ENCODE results near the gene METTL16.

DNA sequence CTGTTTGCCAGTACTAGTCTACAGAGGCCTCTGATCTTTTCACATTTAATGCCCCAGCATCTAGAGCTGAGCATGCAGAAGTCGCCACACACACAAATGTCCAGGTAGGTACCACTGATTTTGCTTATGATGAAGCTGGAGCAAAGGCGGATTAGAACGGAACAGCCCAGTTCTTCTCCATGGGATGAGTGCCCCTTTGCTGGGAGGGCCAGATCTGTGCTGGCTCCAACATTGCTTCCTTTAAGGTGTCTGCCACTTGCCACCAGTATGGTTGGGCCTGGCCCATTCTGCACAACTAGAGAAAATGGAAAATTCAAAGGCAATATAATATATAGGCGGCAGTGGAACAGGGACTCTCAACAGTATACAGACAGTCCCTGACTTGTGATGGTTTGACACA, 108.6 kb downstream of the METTL16 start:
- TF ChIP-seq, protein P1, sequence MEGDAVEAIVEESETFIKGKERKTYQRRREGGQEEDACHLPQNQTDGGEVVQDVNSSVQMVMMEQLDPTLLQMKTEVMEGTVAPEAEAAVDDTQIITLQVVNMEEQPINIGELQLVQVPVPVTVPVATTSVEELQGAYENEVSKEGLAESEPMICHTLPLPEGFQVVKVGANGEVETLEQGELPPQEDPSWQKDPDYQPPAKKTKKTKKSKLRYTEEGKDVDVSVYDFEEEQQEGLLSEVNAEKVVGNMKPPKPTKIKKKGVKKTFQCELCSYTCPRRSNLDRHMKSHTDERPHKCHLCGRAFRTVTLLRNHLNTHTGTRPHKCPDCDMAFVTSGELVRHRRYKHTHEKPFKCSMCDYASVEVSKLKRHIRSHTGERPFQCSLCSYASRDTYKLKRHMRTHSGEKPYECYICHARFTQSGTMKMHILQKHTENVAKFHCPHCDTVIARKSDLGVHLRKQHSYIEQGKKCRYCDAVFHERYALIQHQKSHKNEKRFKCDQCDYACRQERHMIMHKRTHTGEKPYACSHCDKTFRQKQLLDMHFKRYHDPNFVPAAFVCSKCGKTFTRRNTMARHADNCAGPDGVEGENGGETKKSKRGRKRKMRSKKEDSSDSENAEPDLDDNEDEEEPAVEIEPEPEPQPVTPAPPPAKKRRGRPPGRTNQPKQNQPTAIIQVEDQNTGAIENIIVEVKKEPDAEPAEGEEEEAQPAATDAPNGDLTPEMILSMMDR (IDR thresholded peaks at IDR 0.05), result no peak
- no peak for TF ChIP-seq POLR2A (IDR thresholded peaks at IDR 0.05)
- TF ChIP-seq POLR2AphosphoS5 (IDR thresholded peaks at IDR 0.05), result no peak

Measured in prostate gland (tissue), 2 donors.